DLD1 (cell line): ENCODE data around the gene ZFP14.
"Not testable (repeated sequence)": the region's sequence is repeated elsewhere in the genome, so short reads cannot be mapped to it uniquely, and the experiment has no call there.

Experiments used
- in situ Hi-C: cut with HindIII; loops from 2 replicates; pipeline ENCODE4 v1.10.0; 2017; ENCODE audit warnings: low sequenced_read_pairs

Gene ZFP14

DNA sequence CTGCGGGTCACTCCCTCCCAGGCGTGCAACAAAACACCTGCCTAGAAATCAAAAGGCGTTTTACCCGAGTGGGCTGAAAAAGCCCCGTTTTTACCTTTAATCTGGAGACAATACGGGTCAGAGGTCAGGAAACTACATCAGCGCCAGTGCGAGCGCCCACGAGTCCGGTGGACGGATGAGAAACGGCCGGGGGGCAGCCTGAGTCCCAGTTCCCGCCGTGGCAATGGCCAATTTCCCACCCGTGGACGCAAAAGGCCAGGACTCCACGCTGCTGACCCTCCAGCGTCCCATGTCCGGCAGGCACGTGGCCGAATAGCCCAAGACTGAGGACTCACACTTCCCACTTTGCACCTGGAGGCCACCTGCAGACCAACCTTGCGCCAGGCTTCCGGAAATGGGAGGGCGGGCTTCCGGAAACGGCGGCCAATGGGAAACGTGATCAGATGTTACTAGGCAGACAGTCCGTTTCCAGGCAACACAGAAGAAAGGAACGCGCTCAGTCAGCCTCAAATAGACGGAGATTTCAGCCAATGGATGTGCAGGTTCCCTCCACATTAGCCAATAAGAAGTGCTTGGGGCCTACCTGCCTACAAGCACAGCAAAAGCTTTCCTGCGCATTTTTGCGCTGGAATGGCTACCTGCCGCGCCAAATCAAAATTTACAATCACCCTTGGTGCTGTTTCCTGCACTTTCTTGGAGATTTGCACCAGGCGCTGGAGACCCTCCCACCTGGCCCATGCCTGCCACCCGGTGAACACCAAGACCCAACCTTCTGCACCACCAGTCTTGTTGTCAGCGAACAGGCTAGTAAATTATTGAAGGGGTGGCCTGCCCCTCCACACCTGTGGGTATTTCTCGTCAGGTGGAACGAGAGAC, 47.4 kb downstream of the ZFP14 start:
- in situ Hi-C loops = no loop called here

- in situ Hi-C loops = no loop called here
Measured at GRCh38 chr19:36330216-36330615, 48.8 kb downstream of the ZFP14 start.

- in situ Hi-C loops = not testable (repeated sequence)
Measured at GRCh38 chr19:36329534-36329933, 49.5 kb downstream of the ZFP14 start.

- in situ Hi-C loops = not testable (repeated sequence)
Measured at GRCh38 chr19:36326649-36327048, 52.4 kb downstream of the ZFP14 start.

GRCh38 chr19:36315164-36315563, 63.8 kb downstream of the ZFP14 start:
- in situ Hi-C loops = not testable (repeated sequence)

- in situ Hi-C loops = not testable (repeated sequence)
Measured at GRCh38 chr19:36314053-36314452, 64.9 kb downstream of the ZFP14 start.

DNA sequence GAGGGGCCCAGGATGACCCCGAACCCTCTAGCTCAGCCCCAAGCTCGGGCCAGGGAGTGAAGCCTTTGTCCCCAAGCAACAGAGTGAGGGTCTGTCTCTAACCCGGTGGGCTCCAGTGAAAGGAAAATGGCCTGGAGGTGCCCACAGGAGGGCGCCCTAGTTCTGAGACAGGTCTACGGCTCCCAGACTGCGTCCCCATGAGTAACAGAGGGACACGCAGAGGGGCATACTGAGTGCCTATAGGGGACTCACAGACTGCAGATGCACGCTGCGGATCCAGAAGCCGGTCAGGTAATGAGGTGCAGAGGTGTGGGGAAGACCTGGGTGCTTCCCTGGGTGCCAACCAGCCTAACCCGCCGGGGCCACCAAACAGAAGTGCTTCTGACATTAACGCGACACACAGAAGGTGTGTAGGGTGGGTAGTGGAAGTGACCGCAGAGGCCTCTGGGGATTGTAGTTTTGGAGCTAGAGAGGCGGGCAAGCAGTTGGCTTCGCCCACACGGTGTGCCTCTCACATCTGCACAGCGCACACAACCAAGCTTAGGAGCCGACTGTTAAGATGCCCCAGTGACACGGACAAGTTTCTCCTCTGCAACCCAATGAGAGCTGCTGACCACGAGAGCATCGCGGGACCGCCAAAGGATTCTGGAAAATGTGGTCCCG, 67.8 kb downstream of the ZFP14 start:
- in situ Hi-C loops = not testable (repeated sequence)

DNA sequence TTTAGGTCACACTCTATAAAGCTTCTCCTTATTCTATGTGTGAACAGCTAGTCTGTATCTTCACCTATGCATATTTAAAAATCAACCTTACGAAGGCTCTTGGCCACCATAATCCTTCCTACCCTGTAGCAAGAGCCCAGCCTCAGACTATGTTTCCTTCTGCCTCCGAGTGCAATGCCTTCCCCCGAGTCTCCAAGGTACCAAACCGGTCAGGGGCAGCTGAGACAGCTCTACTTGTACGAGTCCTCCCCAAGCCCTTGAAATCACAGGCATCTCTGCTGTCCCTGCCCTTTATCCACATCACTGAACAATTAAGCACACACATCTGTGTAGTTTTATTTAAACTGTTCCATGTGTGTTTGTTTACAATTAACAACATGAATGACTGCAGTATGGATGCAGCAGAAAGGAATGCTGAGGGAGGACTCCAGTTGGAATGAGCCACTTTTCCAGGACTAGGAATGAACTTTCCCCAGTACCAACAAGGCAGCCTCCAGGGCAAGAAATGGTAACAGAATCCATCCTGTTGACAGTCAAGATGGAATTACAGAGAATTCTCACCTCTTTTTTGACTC, 68.5 kb downstream of the ZFP14 start:
- in situ Hi-C loops = not testable (repeated sequence)

DNA sequence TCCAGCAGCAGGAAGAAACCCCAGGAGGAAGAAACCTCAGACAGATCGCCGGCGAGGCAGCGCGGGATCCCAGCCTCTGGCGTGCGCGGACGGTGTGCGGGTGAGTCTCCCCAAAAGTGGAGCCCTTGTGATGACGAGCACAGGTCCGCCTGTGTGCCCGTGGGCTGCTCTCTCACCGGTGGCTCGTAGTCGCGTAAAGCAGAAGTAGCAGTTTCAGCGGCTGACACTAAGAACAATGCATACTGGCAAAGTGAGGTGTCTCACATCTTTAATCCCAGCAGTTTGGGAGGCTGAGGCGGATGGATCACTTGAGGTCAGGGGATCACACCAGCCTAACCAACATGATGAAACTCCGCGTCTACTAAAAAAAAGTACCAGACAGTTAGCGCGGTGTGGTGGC, 69.2 kb downstream of the ZFP14 start:
- in situ Hi-C loops = not testable (repeated sequence)

- in situ Hi-C loops = not testable (repeated sequence)
Measured at GRCh38 chr19:36309309-36309708, 69.7 kb downstream of the ZFP14 start.

- in situ Hi-C loops = not testable (repeated sequence)
Measured at GRCh38 chr19:36292317-36292716, 86.7 kb downstream of the ZFP14 start.
